GM12865 (cell line): ENCODE data around the gene SLC25A39.

Experiments used
- DNase-seq: peaks from one replicate; pipeline ENCODE4 v3.0.0; 2010; ENCODE audit warnings: low read depth
- H3K4me3 ChIP-seq: 2 replicates; pipeline ENCODE4 v1.5.1; 2011; ENCODE audit warnings: mild to moderate bottlenecking, low read depth, low read length, control low read depth
- TF ChIP-seq, protein P1 (sequence below): IDR thresholded peaks from 2 replicates; pipeline ENCODE4 v1.5.1; 2011; ENCODE audit warnings: low read length, control low read depth, low read depth, inconsistent platforms; ENCODE audit not compliant: insufficient read depth; ENCODE audit errors: missing control alignments

The SLC25A39 gene

DNA sequence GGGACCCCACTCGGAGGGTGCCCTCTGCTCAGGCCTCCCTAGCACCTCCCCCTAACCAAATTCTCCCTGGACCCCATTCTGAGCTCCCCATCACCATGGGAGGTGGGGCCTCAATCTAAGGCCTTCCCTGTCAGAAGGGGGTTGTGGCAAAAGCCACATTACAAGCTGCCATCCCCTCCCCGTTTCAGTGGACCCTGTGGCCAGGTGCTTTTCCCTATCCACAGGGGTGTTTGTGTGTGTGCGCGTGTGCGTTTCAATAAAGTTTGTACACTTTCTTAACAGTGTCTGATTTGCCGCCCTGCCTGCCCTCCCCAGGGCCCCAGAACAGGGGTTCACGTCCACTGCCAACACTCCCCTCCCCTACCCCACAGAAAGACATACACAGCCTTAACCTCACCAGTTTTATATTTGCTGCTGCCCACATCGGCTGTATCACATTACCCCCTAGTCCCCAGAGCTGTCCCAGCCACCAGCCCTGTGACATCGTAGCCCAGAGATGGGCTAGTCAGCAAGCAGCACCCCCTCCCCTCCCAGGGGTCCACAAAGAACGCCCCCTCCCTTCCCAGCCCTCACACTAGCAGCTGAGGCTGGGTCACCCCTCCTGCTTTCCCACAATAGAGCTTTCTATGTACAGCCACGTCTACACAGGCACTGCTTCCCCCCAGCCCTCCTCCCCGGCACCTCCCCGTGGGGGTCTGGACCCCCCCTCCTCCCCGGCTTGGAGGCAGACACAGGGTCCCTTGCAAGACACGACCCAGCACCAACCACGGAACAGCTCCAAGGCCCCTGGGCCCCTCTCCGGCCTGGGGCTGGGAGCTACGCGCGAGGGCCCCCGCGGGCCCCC, 28.4 kb upstream of the SLC25A39 start:
- no peak for DNase-seq
- TF ChIP-seq, protein P1, sequence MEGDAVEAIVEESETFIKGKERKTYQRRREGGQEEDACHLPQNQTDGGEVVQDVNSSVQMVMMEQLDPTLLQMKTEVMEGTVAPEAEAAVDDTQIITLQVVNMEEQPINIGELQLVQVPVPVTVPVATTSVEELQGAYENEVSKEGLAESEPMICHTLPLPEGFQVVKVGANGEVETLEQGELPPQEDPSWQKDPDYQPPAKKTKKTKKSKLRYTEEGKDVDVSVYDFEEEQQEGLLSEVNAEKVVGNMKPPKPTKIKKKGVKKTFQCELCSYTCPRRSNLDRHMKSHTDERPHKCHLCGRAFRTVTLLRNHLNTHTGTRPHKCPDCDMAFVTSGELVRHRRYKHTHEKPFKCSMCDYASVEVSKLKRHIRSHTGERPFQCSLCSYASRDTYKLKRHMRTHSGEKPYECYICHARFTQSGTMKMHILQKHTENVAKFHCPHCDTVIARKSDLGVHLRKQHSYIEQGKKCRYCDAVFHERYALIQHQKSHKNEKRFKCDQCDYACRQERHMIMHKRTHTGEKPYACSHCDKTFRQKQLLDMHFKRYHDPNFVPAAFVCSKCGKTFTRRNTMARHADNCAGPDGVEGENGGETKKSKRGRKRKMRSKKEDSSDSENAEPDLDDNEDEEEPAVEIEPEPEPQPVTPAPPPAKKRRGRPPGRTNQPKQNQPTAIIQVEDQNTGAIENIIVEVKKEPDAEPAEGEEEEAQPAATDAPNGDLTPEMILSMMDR, result no peak
- H3K4me3 ChIP-seq, result no peak overlapping the region

DNA sequence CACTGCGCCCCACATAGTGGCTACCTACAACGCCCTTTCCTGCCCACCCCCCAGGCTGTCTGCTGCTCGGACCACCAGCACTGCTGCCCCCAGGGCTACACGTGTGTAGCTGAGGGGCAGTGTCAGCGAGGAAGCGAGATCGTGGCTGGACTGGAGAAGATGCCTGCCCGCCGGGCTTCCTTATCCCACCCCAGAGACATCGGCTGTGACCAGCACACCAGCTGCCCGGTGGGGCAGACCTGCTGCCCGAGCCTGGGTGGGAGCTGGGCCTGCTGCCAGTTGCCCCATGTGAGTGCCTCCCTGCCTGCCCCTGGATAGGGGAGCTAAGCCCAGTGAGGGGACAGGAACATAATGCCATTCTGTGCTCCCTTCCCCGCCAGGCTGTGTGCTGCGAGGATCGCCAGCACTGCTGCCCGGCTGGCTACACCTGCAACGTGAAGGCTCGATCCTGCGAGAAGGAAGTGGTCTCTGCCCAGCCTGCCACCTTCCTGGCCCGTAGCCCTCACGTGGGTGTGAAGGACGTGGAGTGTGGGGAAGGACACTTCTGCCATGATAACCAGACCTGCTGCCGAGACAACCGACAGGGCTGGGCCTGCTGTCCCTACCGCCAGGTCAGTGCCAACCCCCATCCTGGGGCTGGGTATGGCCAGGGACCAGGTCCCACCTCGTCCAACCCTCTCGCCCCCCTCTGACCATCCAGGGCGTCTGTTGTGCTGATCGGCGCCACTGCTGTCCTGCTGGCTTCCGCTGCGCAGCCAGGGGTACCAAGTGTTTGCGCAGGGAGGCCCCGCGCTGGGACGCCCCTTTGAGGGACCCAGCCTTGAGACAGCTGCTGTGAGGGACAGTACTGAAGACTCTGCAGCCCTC, 27.6 kb upstream of the SLC25A39 start:
- DNase-seq, result no peak
- TF ChIP-seq, protein P1, result no peak
- H3K4me3 ChIP-seq, result no peak overlapping the region

DNA sequence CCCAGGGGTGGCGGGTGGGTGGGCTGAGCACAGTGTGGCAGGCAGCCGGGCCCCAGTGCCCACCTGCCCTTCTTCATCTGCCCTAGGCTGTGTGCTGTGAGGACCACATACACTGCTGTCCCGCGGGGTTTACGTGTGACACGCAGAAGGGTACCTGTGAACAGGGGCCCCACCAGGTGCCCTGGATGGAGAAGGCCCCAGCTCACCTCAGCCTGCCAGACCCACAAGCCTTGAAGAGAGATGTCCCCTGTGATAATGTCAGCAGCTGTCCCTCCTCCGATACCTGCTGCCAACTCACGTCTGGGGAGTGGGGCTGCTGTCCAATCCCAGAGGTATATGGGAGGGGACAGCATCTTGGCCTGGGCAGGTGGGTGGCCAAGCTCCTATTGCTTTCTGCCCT, 26.8 kb upstream of the SLC25A39 start:
- TF ChIP-seq, protein P1, result no peak
- no peak for DNase-seq
- H3K4me3 ChIP-seq, result no peak overlapping the region

DNA sequence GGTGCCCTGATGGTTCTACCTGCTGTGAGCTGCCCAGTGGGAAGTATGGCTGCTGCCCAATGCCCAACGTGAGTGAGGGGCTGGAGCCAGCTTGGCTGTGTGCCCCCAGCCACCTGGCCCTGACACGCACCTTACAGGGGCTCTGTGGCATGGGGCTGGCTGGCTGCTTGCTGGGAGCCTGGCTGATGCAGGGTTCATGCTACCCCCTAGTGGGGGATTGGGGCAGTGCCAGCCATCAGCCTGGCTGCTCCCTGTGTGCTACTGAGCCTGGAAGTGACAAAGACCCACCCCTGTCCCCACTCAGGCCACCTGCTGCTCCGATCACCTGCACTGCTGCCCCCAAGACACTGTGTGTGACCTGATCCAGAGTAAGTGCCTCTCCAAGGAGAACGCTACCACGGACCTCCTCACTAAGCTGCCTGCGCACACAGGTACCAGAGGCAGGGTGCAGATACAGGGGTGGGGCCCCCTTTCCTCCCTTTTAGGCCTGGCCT, 26.2 kb upstream of the SLC25A39 start:
- H3K4me3 ChIP-seq, result no peak overlapping the region
- TF ChIP-seq, protein P1, result peak; percentile 94
- DNase-seq, result peak; percentile 84

DNA sequence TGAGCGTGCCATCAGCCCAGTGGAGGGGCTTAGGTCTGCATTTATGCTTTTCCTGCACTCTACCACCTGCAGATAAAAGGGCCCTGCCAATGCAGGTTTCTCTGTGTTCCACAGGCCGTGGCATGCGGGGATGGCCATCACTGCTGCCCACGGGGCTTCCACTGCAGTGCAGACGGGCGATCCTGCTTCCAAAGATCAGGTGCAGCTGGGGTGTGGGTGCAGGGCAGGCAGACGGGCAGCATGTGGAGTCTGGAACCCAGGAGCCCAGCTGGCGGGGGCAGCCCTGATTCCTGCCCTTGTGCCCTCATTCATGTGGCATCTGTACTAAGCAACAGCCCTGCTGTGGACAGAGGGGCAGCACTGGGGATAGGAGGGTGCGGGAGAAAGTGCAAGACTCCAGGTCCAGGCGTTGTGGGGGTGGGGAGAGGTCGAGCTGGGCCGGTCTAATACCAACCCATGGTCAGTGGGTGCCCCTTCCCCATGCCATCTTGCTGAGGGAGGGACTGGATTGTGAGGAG, 25.0 kb upstream of the SLC25A39 start:
- H3K4me3 ChIP-seq, result peak overlapping the region; percentile 22
- TF ChIP-seq, protein P1, result no peak
- no peak for DNase-seq

DNA sequence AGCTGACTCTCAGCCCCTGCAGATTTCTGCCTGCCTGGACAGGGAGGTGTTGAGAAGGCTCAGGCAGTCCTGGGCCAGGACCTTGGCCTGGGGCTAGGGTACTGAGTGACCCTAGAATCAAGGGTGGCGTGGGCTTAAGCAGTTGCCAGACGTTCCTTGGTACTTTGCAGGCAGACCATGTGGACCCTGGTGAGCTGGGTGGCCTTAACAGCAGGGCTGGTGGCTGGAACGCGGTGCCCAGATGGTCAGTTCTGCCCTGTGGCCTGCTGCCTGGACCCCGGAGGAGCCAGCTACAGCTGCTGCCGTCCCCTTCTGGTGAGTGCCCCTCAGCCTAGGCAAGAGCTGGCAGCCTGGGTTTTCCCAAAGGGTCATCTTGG, 24.4 kb upstream of the SLC25A39 start:
- TF ChIP-seq, protein P1, result no peak
- DNase-seq, result no peak
- peak overlapping the region; percentile 22 for H3K4me3 ChIP-seq
